ENCODE results near the gene RRAS.
A peak's percentile ranks its signal among the peaks of the same experiment; 100 is the strongest.

The RRAS gene

DNA sequence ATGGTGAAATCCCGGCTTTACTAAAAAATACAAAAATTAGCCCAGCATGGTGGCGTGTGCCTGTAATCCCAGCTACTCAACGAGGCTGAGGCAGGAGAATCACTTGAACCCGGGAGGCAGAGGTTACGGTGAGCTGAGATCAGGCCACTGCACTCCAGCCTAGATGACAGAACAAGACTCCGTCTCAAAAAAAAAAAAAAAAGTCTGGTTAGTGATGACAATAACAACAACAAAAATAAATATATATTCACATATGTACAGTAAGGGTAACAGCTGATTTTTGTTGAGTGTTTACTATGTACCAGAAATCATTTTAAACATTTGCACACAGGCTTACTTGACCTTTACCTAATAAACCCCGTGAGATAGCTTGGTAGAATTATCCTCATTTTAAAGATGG is 23.0 kb downstream of the RRAS start:
- TF ChIP-seq, protein P1, sequence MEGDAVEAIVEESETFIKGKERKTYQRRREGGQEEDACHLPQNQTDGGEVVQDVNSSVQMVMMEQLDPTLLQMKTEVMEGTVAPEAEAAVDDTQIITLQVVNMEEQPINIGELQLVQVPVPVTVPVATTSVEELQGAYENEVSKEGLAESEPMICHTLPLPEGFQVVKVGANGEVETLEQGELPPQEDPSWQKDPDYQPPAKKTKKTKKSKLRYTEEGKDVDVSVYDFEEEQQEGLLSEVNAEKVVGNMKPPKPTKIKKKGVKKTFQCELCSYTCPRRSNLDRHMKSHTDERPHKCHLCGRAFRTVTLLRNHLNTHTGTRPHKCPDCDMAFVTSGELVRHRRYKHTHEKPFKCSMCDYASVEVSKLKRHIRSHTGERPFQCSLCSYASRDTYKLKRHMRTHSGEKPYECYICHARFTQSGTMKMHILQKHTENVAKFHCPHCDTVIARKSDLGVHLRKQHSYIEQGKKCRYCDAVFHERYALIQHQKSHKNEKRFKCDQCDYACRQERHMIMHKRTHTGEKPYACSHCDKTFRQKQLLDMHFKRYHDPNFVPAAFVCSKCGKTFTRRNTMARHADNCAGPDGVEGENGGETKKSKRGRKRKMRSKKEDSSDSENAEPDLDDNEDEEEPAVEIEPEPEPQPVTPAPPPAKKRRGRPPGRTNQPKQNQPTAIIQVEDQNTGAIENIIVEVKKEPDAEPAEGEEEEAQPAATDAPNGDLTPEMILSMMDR (IDR thresholded peaks at IDR 0.05; ENCODE audit: extremely low read depth, insufficient read depth, missing control alignments) = no peak
- no peak for DNase-seq (ENCODE audit: low spot score)
- in situ Hi-C loops (cut with MboI; ENCODE audit: low pct_unique_long_range_greater_than_20kb, low sequenced_read_pairs, unreplicated experiment) = no loop called here

DNA sequence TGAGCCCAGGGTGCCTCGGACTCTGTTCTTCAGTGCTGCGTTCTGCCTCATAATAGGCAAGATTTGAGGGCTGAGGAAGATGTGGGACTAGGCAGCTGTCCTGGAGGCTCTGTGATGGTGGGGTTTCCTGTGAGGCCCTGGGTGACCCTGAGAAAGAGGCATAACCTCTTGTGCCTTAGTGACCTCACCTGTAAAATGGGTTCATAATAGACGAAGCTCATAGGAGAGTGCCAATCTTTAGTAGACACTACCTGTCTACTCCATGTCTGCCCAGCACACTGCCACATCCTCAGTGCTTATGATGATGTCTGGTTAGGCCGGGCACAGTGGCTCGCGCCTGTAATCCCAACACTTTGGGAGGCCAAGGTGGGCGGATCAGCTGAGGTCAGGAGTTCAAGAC is 23.4 kb downstream of the RRAS start:
- TF ChIP-seq, protein P1 (IDR thresholded peaks at IDR 0.05; ENCODE audit: extremely low read depth, insufficient read depth, missing control alignments) = no peak
- in situ Hi-C loops (cut with MboI; ENCODE audit: low pct_unique_long_range_greater_than_20kb, low sequenced_read_pairs, unreplicated experiment) = no loop called here
- DNase-seq (ENCODE audit: low spot score) = no peak

DNA sequence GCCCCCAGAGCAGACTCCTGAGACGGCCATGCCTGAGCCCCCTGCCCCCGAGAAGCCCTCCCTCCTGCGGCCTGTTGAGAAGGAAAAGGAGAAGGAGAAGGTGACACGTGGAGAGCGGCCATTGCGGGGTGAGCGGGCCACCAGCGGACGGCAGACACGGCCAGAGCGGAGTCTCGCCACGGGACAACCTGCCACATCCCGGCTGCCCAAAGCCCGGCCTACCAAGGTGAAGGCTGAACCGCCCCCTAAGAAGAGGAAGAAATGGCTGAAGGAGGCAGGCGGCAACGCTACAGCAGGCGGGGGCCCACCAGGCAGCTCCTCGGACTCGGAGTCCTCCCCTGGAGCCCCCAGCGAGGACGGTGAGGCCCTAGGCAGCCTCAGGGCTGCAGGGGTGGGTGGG is 24.1 kb downstream of the RRAS start:
- DNase-seq (ENCODE audit: low spot score) = no peak
- in situ Hi-C loops (cut with MboI; ENCODE audit: low pct_unique_long_range_greater_than_20kb, low sequenced_read_pairs, unreplicated experiment) = no loop called here
- TF ChIP-seq, protein P1 (IDR thresholded peaks at IDR 0.05; ENCODE audit: extremely low read depth, insufficient read depth, missing control alignments) = no peak

DNA sequence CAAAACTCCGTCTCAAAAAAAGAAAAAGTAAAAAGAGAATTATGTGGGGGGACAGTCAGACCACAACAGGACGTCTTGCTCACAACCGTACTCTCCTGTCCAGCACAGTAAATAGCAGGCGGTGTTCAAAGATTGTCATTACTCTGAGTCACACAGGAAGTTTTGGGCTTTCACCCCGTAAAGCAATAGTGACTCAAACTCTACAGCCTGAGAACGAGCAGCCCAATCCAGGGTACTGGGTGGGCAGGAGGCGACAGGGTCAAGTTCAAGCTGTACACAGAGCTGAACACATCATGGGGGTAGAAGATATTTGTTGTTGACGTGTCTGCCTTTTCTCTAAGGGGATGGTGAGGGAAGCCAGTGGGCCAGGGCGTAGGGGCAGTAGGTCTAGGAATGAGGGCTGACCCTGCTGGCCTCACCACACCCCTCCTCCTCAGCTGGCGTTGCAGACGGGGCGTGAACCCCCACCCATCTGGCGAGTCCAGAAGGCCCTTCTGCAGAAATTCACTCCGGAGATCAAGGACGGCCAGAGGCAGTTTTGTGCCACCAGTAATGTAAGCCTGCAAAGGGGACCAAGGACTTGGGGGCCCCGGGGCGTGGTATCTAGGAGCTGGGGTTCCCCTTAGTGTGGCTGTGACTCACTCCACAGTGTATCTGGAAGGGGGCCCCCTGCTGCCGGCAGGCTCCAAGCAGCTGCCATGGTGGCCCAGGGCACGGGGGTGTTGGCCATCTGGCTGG is 25.7 kb downstream of the RRAS start:
- in situ Hi-C loops (cut with MboI; ENCODE audit: low pct_unique_long_range_greater_than_20kb, low sequenced_read_pairs, unreplicated experiment) = no loop called here
- TF ChIP-seq, protein P1 (IDR thresholded peaks at IDR 0.05; ENCODE audit: extremely low read depth, insufficient read depth, missing control alignments) = peak; percentile 6
- DNase-seq (ENCODE audit: low spot score) = peak; percentile 41

DNA sequence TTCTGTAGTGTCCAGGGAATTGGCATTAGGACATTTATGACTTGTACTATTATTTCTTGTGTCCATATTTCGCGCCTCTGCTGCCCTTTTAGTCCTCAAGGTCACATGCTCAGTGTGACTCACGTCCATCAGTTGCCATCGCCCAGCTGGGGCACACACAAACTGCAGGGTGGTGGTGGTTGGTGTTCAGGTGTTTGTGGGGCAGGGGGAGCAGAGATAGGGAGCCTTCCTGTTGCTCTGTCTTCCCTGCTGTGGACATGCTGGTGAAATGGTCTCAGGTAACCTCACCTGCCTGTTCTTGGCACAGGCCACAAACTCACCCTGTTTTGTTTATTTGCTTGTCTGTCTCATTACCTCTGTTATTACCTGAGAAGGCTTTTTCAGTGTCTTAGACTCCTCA is 26.6 kb downstream of the RRAS start:
- DNase-seq (ENCODE audit: low spot score) = no peak

DNA sequence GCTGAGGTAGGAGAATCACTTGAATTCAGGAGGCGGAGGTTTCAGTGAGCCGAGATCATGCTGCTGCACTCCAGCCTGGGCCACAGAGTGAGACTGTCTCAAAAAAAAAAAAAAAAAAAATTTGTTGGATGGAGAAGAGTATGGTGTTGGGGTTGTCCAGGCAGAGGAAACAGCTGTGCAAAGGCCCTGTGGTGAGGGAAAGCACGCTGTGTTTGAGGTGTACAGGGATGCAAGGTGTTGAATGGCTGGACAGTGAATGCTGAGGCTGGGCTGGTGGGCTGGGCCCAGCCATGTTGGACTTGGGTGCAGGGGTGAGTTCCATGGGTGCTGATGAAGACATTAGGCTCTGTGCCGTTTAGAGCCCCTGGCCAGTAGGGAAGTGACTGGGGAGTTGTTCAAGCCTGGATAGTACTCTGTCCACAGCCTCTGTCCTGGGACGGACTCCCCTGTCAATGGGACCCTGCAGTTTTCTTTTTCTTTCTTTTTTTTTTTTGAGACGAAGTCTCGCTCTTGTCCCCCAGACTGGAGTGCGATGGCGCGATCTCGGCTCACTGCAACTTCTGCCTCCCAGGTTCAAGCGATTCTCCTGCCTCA is 30.3 kb downstream of the RRAS start:
- in situ Hi-C loops (cut with MboI; ENCODE audit: low pct_unique_long_range_greater_than_20kb, low sequenced_read_pairs, unreplicated experiment) = no loop called here
- no peak for DNase-seq (ENCODE audit: low spot score)
- TF ChIP-seq, protein P1 (IDR thresholded peaks at IDR 0.05; ENCODE audit: extremely low read depth, insufficient read depth, missing control alignments) = no peak

More for the DNA sequence above, 26.6 kb downstream of the RRAS start:
- in situ Hi-C loops (cut with MboI; ENCODE audit: low pct_unique_long_range_greater_than_20kb, low sequenced_read_pairs, unreplicated experiment) = no loop called here
- TF ChIP-seq, protein P1 (IDR thresholded peaks at IDR 0.05; ENCODE audit: extremely low read depth, insufficient read depth, missing control alignments) = no peak
